NB4 (cell line): Measurements from ENCODE around the gene BMAL1.

ENCODE experiments used
- DNase-seq: peaks from one replicate; pipeline ENCODE4 v3.0.0; 2010; ENCODE audit warnings: low read depth
- H3K4me3 ChIP-seq: one replicate; pipeline ENCODE4 v1.5.1; 2011; ENCODE audit warnings: mild to moderate bottlenecking, low read depth, low read length, moderate library complexity
- MYC ChIP-seq: IDR thresholded peaks from 2 replicates; pipeline ENCODE4 v1.6.1; 2011; ENCODE audit warnings: low read depth, low read length
- POLR2A ChIP-seq: IDR thresholded peaks from 2 replicates; pipeline ENCODE4 v1.6.1; 2011; ENCODE audit warnings: mild to moderate bottlenecking; ENCODE audit not compliant: insufficient read length; ENCODE audit errors: extremely low read depth
- TF ChIP-seq, protein P1 (sequence below): IDR thresholded peaks from 2 replicates; pipeline ENCODE4 v1.6.1; 2011; ENCODE audit warnings: low read depth, low read length
- TF ChIP-seq, protein P2 (sequence below): IDR thresholded peaks from one replicate; pipeline ENCODE4 v1.5.1; 2012; ENCODE audit warnings: low read depth, low read length

The BMAL1 gene

DNA sequence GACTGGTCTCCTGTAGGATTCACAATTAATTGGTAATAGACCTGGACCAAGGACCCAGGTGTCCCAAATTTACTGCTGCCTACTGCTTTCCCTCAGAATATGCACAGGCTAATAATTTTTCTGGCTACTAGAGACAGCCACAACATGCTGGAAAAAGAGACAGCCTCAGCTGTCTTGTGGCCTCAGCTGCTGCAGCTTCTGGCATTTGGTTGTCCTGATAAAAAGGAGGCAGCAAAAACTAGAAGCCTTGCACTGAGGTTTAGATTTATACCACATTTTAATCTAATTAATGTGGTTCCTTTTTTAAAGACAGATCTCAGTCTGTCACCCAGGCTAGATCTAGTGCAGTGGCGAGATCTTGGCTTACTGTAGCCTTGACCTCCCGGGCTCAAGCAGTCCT, 95.6 kb downstream of the BMAL1 start:
- DNase-seq = no peak
- TF ChIP-seq, protein P1, sequence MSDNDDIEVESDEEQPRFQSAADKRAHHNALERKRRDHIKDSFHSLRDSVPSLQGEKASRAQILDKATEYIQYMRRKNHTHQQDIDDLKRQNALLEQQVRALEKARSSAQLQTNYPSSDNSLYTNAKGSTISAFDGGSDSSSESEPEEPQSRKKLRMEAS = no peak
- TF ChIP-seq POLR2A (no peak), MYC (no peak)
- H3K4me3 ChIP-seq = no peak overlapping the region

GRCh38 chr11:13375798-13376197, 98.2 kb downstream of the BMAL1 start:
- TF ChIP-seq MYC (no peak), POLR2A (no peak)
- TF ChIP-seq, protein P2, sequence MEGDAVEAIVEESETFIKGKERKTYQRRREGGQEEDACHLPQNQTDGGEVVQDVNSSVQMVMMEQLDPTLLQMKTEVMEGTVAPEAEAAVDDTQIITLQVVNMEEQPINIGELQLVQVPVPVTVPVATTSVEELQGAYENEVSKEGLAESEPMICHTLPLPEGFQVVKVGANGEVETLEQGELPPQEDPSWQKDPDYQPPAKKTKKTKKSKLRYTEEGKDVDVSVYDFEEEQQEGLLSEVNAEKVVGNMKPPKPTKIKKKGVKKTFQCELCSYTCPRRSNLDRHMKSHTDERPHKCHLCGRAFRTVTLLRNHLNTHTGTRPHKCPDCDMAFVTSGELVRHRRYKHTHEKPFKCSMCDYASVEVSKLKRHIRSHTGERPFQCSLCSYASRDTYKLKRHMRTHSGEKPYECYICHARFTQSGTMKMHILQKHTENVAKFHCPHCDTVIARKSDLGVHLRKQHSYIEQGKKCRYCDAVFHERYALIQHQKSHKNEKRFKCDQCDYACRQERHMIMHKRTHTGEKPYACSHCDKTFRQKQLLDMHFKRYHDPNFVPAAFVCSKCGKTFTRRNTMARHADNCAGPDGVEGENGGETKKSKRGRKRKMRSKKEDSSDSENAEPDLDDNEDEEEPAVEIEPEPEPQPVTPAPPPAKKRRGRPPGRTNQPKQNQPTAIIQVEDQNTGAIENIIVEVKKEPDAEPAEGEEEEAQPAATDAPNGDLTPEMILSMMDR = no peak
- TF ChIP-seq, protein P1 = no peak
- no peak overlapping the region for H3K4me3 ChIP-seq
- no peak for DNase-seq

DNA sequence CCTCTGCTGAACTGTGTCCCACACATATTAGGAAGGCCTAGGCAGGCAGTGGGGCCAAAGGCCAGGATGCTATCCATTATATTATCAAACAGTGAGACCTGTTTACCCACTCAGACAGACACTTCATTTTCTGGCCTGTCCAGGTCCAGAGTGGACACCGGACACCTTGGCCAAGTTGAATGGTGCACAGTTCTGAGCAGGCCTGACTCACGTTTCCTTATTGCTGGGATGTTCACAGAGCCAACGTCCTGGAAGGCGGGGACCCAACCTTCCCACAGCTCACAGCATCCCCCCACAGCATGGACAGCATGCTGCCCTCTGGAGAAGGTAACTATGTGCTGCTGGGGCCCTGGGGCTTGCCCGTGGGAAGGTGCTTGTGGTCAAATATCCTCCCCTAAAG, 98.8 kb downstream of the BMAL1 start:
- no peak overlapping the region for H3K4me3 ChIP-seq
- DNase-seq = no peak
- no peak for TF ChIP-seq POLR2A
- TF ChIP-seq, protein P2 = no peak
- TF ChIP-seq, protein P1 = no peak
- no peak for TF ChIP-seq MYC

GRCh38 chr11:13376838-13377237, 99.2 kb downstream of the BMAL1 start:
- DNase-seq = no peak
- H3K4me3 ChIP-seq = no peak overlapping the region
- TF ChIP-seq MYC (no peak), POLR2A (no peak)
- TF ChIP-seq, protein P1 = no peak
- TF ChIP-seq, protein P2 = no peak

DNA sequence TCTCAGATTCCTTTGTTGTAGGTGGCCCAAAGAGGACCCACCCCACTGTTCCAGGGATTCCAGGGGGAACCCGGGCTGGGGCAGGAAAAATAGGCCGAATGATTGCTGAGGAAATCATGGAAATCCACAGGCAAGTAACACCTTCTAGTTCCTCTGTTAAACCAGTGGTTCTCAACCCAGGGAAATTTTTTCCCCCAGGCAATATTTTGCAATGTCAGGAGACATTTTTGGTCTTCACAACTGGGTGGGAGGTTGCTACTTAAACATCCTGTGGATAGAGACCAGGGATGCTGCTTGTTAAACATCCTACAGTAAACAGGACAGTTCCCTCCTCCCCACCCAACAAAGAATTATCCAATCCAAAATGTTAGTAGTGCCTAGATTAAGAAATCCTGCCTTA, 100.7 kb downstream of the BMAL1 start:
- TF ChIP-seq, protein P2 = no peak
- TF ChIP-seq, protein P1 = no peak
- TF ChIP-seq POLR2A (no peak), MYC (no peak)
- H3K4me3 ChIP-seq = no peak overlapping the region
- no peak for DNase-seq

GRCh38 chr11:13380731-13381130, 103.1 kb downstream of the BMAL1 start:
- DNase-seq = no peak
- TF ChIP-seq POLR2A (no peak), MYC (no peak)
- TF ChIP-seq, protein P1 = no peak
- TF ChIP-seq, protein P2 = no peak
- no peak overlapping the region for H3K4me3 ChIP-seq
